ENCODE measurements around the gene SACM1L. TPM values are rescaled to one million over a fixed set of nuclear protein-coding genes. Genes with fewer than 3 reads are reported as not detected.

Gene SACM1L
- total and polyA plus RNA-seq, 2 of the 8 experiments (the other 6 are each of a cell fraction or from before 2014, with no cell fraction given): 20.1 to 61.0 TPM

DNA sequence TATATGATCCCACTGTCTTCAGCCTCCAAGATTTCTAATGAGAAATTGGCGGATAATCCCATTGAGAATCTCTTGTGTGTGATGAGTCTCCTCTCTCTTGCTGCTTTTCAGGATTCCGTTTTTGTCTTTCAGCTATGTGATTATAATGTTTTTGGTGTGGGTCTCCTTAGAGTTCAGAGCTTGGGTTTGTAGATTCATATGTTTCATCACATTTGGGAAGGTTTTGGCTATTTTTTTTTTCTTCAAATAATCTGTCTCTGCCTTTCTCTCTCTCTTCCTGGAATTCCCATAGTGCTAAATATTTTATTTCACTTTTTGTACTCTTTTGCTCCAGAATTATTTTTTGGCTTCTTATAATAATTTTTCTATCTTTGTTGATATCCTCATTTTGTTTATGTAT is 40.4 kb downstream of the SACM1L start:
- peaks cover 0 to 11% of the 10 kb centered on the region in 2 experiments; a peak in 2 of 4 replicates for H3K79me2 ChIP-seq (ENCODE audit: control insufficient read depth in 1 of 2, insufficient read depth in 2 of 2, low read length in 2 of 2)
- H3K9me3 ChIP-seq (ENCODE audit: insufficient read depth in 2 of 2, low read depth in 1 of 2, low read length in 1 of 2): no peaks in the 10 kb centered on the region
- H4K8ac ChIP-seq (ENCODE audit: extremely low read depth, insufficient read depth, low read length): no peak overlapping the region
- H3K14ac ChIP-seq (ENCODE audit: insufficient read length): no peak overlapping the region
- no peak overlapping the region for H2BK12ac ChIP-seq (ENCODE audit: low read depth, low read length)
- H4K5ac ChIP-seq (ENCODE audit: insufficient read length, low read depth, low read length): no peak overlapping the region
- no peak overlapping the region for H2AK5ac ChIP-seq (ENCODE audit: low read depth, low read length)
- no peak overlapping the region for H3K27ac ChIP-seq (ENCODE audit: low read depth, low read length)
- no peak overlapping the region for H2BK5ac ChIP-seq (ENCODE audit: low read depth, low read length)
- H2BK120ac ChIP-seq (replicated peaks; ENCODE audit: low read depth, low read length): no peak overlapping the region
- no peaks in the 10 kb centered on the region for H4K20me1 ChIP-seq (replicated peaks in 1 of 2; ENCODE audit: control insufficient read depth in 1 of 2, insufficient read depth in 2 of 2, low read length in 2 of 2)
- no peak overlapping the region for H3K56ac ChIP-seq (replicated peaks; ENCODE audit: insufficient read length, low read depth, low read length)
- no peaks in the 10 kb centered on the region for H3K4me1 ChIP-seq (replicated peaks in 1 of 4; ENCODE audit: control insufficient read depth in 3 of 4, insufficient read depth in 4 of 4, low read length in 3 of 4)
- H3K4me3 ChIP-seq (ENCODE audit: extremely low read depth in 1 of 4, insufficient read depth in 2 of 4, low read depth in 3 of 4, low read length in 4 of 4): no peak overlapping the region
- no peak overlapping the region for H2BK15ac ChIP-seq (ENCODE audit: low read length)
- no peak overlapping the region for H3K18ac ChIP-seq (ENCODE audit: extremely low read depth, low read length)
- FAIRE-seq: no peak
- no peak overlapping the region for H3K23ac ChIP-seq (ENCODE audit: insufficient read length)
- H3K4ac ChIP-seq (replicated peaks; ENCODE audit: insufficient read length, low read depth, low read length): no peak overlapping the region
- TF ChIP-seq JUND (IDR thresholded peaks at IDR 0.05; ENCODE audit: low read length) (no peak), HDAC2 (IDR thresholded peaks at IDR 0.05; ENCODE audit: borderline replicate concordance in 1 of 2, low read depth in 2 of 2, low read length in 2 of 2) (no peak), CBX5 (IDR thresholded peaks at IDR 0.05; ENCODE audit: low read depth, low read length) (no peak), EGR1 (IDR thresholded peaks at IDR 0.05; ENCODE audit: borderline replicate concordance, low read depth, low read length) (no peak), SIRT6 (IDR thresholded peaks at IDR 0.05; ENCODE audit: low read length) (no peak), SAP30 (IDR thresholded peaks at IDR 0.05; ENCODE audit: insufficient read depth, insufficient replicate concordance, low read length) (no peak), EZH2 (IDR thresholded peaks at IDR 0.05; ENCODE audit: low read depth, low read length, severe bottlenecking) (no peak), KDM1A (IDR thresholded peaks at IDR 0.05; ENCODE audit: borderline replicate concordance, low read length) (no peak), FOSL1 (IDR thresholded peaks at IDR 0.05; ENCODE audit: insufficient read depth, low read depth, low read length) (no peak), RNF2 (IDR thresholded peaks at IDR 0.05; ENCODE audit: borderline replicate concordance, low read depth, low read length, missing control alignments, poor library complexity, severe bottlenecking) (no peak)
- TF ChIP-seq, protein P1, sequence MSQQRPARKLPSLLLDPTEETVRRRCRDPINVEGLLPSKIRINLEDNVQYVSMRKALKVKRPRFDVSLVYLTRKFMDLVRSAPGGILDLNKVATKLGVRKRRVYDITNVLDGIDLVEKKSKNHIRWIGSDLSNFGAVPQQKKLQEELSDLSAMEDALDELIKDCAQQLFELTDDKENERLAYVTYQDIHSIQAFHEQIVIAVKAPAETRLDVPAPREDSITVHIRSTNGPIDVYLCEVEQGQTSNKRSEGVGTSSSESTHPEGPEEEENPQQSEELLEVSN (IDR thresholded peaks at IDR 0.05): no peak
- no peak for DNase-seq (ENCODE audit: low read depth in 1 of 2, low spot score in 2 of 2)
- no peaks in the 10 kb centered on the region; the same call in 1 of the 2 replicates for H3K79me1 ChIP-seq (ENCODE audit: low read depth, low read length)
- no peaks in the 10 kb centered on the region for H3K27me3 ChIP-seq (replicated peaks in 1 of 4; ENCODE audit: control insufficient read depth in 3 of 4, extremely low read depth in 1 of 4, insufficient read depth in 3 of 4, low read length in 3 of 4)
- WGBS, 2 experiments (ENCODE audit: extremely low coverage in 1 of 2, insufficient coverage in 1 of 2, insufficient read length in 1 of 2, insufficient replicate concordance in 2 of 2, low coverage in 1 of 2, low lambda C conversion rate in 2 of 2, missing lambda C conversion rate in 1 of 2): 47% methylated on average over 2 of the region's 2 CpGs; no CpG with 5 or more reads in 1 of the 2 experiments
- no peaks in the 10 kb centered on the region for H3K23me2 ChIP-seq (ENCODE audit: low read depth, low read length)
- no peak overlapping the region for H3K9ac ChIP-seq (replicated peaks in 1 of 4; ENCODE audit: extremely low read depth in 1 of 4, low read depth in 3 of 4, low read length in 3 of 4)
- POLR2A ChIA-PET (ENCODE audit: partially characterized antibody): interaction anchor here (1.1 to 1.4 kb wide), 2 partner anchors 8 to 13 kb away, joined by 3 read pairs; no protein-coding TSS in a partner anchor
- no peak overlapping the region for H4K91ac ChIP-seq (replicated peaks; ENCODE audit: insufficient read length, low read length)
- CTCF ChIA-PET (ENCODE audit: partially characterized antibody): interaction anchor here (1.1 to 1.3 kb wide), 2 partner anchors 10 to 31 kb away, joined by 3 read pairs; no protein-coding TSS in a partner anchor
- no peak overlapping the region for H2AFZ ChIP-seq (ENCODE audit: low read length)
- H3K36me3 ChIP-seq (ENCODE audit: control insufficient read depth in 2 of 4, insufficient read depth in 4 of 4, low read length in 3 of 4): peaks cover 15 to 44% (median 30%) of the 10 kb centered on the region in 4 experiments
- no peak overlapping the region for H3K4me2 ChIP-seq (ENCODE audit: insufficient read depth in 1 of 2, low read depth in 2 of 2, low read length in 2 of 2)
- H2BK20ac ChIP-seq (ENCODE audit: low read length): no peak overlapping the region

Data from H1 (cell line).